DLD1 (cell line): ENCODE data around the gene ITGB8.
"Not testable (repeated sequence)": the region's sequence is repeated elsewhere in the genome, so short reads cannot be mapped to it uniquely, and the experiment has no call there.

ENCODE experiments used
- in situ Hi-C: cut with HindIII; loops from 2 replicates; pipeline ENCODE4 v1.10.0; 2017; ENCODE audit warnings: low sequenced_read_pairs

The ITGB8 gene

DNA sequence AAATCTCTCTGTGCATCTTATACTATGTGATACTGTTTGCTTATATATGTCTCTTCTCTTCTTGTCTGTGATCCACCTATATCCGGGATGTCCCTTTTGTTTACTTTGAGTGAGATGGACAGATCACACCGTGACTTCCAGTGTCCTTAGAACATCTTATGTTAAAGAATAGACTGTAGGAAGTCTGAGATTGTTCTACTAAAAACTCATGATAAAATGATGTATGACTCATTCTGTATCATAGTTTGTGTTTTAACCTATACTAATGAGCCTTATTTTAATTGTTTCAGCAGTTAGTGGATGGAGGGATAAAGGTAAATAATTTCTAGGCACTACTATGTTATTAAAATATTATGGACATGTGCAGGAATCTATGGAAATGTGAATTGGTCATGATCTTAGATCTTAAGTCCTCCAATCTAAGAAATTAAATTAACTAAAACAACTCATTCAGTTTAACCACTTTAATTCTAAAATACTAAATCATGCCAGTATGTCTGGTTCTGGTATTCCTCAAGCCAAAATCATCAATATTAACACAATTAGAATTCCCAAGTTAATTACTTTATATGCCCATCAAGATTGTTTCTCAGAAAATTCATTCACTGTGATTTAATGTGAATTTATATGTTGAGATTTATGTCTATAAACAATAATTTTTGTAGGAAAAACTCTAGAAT is 32.0 kb downstream of the ITGB8 start:
- in situ Hi-C loops = no loop called here

- in situ Hi-C loops = no loop called here
These were observed 34.0 kb downstream of the ITGB8 start for GRCh38 chr7:20364571-20365196.

- in situ Hi-C loops = no loop called here
These were observed 34.8 kb downstream of the ITGB8 start for GRCh38 chr7:20365486-20365885.

DNA sequence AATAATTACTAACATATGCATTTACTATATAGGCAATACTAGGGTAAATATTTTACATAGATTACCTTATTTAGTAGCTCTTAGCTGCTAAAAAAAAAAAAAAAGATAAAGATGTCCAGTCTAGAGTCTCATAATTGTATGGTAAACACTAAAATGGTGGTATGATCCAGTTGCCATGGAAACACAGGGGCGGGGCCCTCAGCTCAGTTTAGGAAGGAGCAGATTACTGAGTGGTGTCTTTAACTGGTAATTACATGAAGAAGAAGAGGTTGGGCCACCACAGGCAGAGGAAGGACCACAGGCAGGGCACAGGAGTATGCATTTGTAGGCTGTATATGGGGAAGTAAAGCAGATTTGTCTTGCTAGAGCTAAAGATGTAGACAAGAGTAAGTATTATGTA is 43.7 kb downstream of the ITGB8 start:
- in situ Hi-C loops = no loop called here

- in situ Hi-C loops = no loop called here
These were observed 46.1 kb downstream of the ITGB8 start for GRCh38 chr7:20376796-20377195.

GRCh38 chr7:20381406-20382034 is 50.8 kb downstream of the ITGB8 start:
- in situ Hi-C loops = no loop called here

DNA sequence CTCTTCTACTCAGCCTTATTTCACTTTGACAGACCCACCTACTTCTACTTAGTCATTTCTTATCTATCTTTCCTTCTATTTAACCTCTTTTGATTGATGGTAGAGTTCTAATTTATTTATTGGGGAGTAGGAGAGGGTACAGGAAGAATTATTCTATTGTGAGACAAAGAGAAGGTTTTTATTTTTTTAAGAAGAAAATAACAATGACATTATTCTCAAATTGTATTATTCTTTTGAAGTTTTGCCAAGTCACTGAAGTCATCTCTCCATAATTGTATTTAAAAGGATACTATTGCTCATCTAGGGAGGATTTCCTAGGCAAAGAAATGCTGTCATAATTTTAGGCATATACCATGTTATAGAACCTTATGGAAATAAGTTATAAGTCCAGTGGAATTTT is 52.7 kb downstream of the ITGB8 start:
- in situ Hi-C loops = no loop called here

DNA sequence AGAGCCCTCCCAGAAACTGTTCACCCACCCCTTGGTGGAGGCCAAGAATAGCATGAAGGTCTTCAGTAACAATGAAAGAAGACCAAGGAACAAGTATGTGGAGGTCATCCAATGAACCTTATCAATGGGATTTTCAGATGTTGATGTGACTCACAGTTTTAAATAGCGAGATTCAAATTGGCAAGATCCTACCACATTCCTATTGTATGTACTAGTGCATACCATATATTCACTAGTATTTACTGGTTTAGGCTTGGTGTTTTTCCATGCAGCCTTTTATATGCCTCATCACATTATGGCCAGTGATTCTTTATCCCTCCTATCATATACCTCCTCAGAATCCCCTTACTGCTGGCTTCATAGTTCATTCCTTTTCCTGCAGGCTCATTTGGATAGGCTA is 54.4 kb downstream of the ITGB8 start:
- in situ Hi-C loops = no loop called here

GRCh38 chr7:20388084-20388483 is 57.4 kb downstream of the ITGB8 start:
- in situ Hi-C loops = no loop called here

DNA sequence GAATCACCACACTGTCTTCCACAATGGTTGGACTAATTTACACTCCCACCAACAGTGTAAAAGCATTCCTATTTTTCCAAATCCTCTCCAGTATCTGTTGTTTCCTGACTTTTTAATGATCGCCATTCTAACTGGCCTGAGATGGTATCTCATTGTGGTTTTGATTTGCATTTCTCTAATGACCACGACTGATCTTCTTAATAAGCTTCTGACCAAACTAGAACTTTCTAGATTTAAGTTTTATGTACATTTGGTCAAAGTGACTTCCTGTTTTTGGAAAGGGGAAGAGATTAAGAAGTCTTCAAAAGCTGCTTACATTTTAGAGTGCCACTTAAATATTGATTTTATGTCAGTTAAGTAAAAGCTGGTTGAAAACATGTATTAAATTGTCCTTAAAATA is 58.5 kb downstream of the ITGB8 start:
- in situ Hi-C loops = not testable (repeated sequence)

DNA sequence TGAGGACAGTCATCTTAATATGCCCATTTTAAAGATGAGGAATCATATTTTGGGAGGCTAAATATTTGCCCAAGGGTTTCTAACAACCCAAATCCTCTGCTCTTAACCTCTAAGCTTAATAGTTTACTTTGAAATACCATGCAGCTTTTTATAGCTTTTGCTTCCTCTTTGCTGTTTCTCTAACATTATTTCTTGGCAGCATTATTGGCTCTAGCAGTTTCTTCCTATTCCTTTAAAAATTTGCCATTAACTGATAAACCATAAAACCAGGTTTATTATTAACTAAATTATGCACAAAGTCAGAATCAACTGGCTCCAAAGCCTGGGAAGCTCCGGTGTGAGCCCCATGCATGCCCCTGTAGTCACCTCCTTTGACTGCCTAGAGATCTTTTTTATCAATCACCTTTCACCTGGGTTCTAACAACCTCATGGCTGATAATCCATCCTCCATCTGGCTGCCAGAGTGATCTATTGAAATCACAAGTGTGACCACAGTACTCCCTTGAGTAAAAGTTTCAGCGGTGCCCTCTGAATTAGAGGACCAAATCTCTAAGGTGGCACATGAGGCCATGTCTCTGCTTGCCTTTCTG is 62.4 kb downstream of the ITGB8 start:
- in situ Hi-C loops = no loop called here

GRCh38 chr7:20393616-20394015 is 62.9 kb downstream of the ITGB8 start:
- in situ Hi-C loops = no loop called here

DNA sequence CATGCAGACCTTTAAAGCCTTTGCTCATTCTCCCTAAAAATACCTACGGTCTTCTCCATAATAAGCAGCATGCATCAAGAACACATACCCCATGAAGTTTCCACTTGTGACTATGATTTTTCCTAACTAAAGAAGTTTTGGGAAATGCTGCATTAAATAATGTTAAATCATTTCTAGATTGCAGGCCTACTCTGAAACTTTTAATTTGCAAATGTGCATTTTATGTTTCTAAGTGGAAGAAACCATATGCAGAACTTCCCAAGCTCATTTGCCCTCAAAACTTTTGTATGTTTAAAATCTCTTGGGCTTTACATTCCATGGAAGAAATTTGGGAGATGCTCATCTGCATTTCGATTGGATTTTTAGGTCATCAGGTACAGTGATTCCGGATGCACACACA is 63.6 kb downstream of the ITGB8 start:
- in situ Hi-C loops = no loop called here

DNA sequence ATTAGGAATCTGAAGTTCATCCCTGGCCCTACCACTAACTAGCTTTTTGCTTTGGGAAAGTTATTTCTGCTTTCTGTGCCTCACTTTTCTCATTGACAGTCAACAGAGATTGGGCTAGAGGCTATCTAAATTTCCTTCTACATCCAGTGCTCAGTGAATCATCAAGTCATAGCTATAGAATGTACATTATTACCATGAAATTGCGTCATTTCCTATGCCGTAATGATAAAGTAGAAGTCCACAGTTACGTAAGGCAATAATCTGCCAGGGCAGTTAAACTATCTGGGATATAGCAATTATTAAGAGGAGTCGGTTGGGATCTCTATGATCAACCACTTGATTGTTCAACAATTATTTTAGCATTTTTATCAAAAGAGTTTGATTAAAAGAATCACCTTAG is 64.4 kb downstream of the ITGB8 start:
- in situ Hi-C loops = no loop called here

DNA sequence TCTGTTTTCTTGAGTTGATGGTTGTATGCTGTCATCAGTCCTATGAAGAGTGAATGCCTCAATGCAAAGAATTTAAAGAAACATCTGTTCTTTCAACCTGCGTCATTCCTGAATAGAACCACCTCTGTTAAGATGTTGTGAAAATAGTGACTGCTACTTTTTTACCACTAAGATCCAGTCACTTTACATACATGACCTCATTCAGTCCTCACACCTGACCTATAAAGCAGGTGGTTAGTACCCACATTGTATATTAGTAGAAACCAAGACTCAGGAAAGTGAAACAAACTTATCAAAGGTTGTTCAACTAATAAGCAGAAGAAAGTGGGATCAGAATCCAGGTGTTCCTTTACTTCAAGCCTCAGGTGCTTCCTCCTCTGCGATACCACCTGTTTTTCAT is 64.8 kb downstream of the ITGB8 start:
- in situ Hi-C loops = no loop called here

DNA sequence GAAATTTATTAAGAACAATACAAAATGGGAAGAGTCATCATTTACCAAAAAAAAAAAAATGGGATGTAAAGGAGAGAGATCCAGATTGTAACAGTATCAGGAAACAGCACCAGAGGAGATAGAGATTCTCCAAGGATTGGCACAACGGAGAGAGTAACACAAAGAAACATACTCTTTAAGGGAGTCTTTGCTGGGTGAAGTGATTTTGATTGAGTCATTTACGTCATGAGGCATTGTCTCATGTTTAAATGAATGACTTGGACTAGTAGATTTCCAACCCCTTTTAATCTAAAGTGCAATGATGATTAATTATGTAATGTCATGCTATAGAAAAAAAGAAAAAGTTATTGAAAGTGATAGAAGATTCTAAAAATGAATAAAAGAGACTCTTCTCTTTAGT is 68.8 kb downstream of the ITGB8 start:
- in situ Hi-C loops = no loop called here

DNA sequence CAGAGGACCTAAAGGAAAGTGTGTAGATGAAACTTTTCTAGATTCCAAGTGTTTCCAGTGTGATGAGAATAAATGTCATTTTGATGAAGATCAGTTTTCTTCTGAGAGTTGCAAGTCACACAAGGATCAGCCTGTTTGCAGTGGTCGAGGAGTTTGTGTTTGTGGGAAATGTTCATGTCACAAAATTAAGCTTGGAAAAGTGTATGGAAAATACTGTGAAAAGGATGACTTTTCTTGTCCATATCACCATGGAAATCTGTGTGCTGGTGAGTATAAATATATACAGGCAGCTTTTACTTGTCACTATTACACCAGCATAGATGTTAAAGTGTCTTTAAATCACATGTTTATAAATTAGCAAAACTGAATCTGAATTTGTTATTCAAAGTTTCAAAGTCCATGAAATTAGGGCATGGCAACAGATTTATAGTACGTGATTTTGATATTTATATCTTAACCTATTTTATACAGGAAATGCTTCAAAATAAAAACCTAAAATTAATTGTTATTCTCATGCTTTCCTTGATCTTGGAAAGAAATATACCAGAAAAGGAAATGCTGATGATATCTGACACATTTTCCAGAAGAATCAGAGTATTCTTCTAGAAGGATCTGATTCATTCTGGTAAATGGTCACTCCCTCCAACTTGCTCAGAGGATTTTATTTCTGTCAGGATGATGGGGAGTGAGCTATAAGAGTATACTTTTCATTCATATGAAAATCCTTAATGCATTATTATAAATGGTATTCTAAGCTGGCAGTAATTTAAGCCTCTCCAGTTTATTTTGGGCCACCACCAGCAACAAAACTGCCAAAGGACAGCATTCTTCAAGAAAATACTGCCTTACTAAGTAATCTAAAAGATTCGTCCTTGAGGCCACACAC is 71.4 kb downstream of the ITGB8 start:
- in situ Hi-C loops = no loop called here

- in situ Hi-C loops = no loop called here
These were observed 72.1 kb downstream of the ITGB8 start for GRCh38 chr7:20402747-20403230.

DNA sequence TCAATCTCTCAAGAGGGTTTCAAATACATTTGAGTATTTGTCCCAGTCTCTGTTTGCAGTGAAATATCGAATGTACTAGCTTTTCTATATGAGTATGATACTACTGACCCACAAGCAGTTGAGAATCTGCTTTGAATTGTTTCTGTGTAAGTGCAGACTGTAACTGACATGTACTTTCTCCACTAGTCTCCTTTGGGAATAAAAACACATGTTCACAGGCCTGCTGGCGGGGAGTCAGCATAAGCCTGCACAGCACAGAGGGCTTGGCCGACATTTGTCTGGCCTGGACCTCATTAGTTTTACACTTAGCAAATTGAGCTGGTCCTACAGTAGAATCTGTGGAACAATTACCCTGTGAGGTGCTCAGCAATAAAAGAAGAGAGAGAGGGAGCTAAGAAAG is 72.6 kb downstream of the ITGB8 start:
- in situ Hi-C loops = no loop called here

DNA sequence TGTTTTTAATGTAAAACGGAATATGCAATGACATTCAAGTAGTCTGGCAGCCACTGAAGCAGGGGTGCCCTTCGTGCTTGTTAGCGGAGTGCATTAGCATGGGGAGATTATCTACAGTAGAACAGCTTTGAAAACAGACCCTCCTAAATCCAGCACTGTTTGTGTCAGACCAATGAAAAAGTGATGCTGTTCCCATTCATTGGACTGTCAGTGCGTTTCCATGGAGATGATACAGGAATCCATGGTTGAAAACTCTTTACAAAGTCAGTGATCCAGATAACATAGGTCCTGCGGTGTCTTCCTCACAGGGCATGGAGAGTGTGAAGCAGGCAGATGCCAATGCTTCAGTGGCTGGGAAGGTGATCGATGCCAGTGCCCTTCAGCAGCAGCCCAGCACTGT is 73.6 kb downstream of the ITGB8 start:
- in situ Hi-C loops = no loop called here
